ENCODE measurements around the gene C14orf180. TPM values are rescaled to one million over a fixed set of nuclear protein-coding genes. Genes with fewer than 3 reads are reported as not detected.
A peak's percentile ranks its signal among the peaks of the same experiment; 100 is the strongest.
"Not testable (repeated sequence)": the region's sequence is repeated elsewhere in the genome, so short reads cannot be mapped to it uniquely, and the experiment has no call there.

The C14orf180 gene
- total RNA-seq, 1 donor from 2014 or later: not detected

DNA sequence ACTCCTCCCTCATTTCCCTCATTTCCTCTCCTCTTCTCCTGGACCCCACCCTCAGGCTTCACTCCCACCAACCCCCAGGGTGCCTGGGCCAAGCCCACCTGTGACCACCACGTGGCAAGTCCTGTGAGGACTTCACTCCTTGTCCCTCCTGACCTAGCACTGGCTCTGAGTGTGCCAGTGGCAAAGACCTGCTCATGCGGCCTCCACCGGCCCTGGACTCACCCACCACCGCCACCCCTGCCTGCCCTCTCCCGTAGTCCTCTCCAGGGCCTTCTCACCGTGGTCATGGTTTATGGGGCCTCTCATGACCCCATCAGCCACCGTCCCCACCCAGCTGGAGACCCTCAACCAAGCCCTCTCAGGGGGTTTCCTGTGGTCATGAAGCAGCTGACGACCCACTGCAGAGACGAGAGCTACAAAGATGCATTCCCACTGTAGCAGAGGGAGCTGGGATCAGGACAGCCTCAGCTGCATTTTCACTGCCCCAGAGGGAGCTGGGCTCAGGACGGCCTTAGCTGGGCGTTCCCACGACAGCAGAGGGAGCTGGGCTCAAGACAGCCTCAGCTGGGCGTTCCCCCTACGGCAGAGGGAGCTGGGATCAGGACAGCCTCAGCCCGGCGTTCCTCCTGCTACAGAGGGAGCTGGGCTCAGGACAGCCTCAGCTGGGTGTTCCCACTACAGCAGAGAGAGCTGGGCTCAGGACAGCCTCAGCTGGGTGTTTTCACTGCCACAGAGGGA lies 3.2 kb upstream of the C14orf180 start:
- FAIRE-seq (no peak), DNase-seq (ENCODE audit: low spot score in 2 of 2) (no peak)

DNA sequence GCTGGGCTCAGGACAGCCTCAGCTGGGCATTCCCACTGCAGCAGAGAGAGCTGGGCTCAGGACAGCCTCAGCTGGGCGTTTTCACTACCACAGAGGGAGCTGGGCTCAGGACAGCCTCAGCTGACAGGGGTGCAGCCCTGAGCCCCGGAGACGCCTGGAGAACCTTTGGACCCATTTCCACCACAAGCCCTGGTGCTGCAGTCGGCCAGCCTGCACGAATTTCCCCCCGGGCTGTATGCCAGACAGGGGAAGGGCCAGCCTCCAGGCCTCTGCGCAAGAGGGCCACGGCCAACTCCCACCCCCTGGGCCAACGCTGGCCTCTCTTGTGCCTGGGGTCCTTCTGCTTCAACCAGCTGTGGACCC lies 2.6 kb upstream of the C14orf180 start:
- FAIRE-seq (no peak), DNase-seq (ENCODE audit: low spot score in 2 of 2) (no peak)

DNA sequence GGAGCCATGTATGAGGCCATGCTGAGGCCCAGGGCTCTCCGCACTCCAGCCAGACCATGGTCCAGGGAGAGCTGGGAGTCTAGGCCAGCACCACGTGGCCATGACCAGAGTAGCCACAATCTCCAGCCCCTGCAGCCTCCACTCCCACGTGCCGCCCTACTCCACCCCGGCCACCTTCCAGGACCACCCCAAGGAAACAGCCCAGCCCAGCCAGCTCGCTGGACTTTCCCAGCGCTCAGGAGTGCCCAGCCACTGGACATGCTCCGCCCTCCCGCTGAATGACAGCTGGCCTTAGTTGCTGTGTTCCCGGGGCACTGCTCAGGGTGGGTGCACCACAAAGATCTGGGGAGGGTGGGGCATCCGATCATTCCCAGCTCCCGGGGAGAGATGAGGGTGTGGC lies 2.1 kb upstream of the C14orf180 start:
- DNase-seq (ENCODE audit: low spot score in 2 of 2): no peak
- no peak for FAIRE-seq

DNA sequence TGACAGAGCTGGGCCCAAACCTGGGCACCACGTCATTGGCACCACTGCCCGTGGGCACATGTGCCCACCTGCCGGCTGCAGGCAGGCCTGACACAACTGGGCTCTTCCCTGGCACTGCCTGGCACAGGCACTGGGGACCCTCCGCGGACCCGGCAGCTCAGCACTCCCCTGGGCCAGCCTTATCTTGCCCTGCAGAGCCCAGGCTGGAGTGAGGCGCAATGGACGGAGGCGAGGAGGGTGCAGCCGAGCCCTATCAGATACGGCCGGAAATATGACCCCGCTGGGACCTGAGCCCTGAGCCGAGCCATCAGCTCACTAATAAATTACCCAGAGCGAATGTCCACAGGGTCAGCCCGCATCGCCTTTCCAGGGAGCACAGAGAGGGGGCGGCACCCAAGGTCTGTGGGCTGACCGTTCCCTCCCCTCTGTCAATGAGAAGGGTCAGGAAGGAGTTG lies 1.7 kb upstream of the C14orf180 start:
- no peak for FAIRE-seq
- DNase-seq (ENCODE audit: low spot score in 2 of 2): no peak

DNA sequence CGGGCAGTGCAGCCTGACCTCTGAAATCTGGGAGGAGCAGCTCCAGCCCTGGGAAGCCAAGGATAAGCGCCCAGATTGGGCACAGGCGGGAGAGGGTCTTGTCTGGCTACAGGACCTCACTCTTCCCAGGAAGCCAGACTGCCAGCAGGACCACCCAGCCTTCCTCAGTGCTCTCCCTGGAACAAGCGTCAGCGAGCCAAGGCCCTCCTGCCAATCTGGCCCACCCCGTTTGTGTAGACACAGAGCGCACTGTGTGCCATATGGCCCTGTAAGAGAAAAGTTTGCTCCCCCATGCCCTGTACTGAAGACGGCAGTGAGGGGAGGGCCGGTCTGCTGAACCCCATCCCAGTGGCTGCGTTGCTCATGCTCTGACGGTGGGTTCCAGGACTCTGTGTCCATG lies 1.2 kb upstream of the C14orf180 start:
- no peak for DNase-seq (ENCODE audit: low spot score in 2 of 2)
- FAIRE-seq: no peak

DNA sequence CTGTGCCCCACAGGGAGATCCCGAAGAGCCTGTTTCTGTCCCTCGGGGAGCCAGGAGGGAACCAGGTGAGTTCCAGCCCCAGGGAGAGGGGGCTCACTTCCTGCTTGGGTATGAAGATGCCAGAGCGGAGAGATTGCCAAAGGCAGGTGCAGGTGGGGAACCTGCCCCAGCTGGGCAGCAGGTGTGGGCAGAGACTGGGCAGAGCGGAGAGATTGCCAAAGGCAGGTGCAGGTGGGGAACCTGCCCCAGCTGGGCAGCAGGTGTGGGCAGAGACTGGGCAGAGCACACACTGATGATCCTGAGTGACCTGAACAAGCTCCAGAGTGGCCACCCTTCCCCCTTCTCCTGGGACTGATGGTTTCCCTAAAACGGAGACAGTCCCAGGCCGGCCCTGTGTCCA lies 375 bp downstream of the C14orf180 start:
- FAIRE-seq; DNase-seq (ENCODE audit: low spot score in 2 of 2): not testable (repeated sequence)

DNA sequence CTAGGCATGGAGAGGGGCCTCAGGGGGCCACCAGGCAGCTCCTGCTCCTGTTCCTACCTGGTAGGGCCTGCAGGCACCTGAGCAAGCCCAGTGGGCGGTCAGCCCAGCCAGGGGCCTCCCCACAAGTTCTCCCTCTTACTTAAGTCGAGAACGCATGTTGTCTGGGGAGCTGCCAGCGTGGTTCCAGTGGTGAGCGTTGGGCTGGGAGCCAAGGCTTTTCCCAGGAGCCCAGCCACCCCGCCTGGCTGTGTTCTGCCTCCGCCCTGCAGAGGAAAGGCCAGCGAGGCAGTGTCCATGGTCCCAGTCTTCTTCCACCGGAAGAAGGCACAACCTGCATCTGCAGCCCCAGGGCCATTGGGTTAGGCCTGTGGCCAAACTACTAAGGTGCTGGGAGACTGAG lies 1.4 kb downstream of the C14orf180 start:
- no peak for DNase-seq (ENCODE audit: low spot score in 2 of 2)
- FAIRE-seq: no peak

DNA sequence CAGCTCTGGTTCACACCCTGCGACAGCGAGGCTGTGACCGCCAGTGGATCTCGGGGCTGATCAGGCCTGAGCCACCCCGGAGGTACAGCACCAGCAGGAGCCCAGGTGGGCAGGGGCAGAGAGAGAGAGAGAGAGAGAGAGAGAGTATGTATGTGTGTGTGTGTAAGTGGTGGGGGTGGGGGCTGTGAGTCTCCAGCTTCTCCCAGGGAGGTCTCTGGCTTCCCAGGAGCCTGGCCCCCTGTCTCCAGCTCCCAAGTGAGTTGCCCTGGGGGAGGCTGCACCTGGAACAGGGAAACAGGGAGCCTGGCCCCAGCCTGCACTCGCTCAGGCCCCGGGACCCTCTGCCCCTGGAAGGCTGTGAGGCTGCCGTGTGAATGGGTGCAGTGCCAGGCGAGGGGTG lies 2.0 kb downstream of the C14orf180 start:
- DNase-seq (ENCODE audit: low spot score in 2 of 2): no peak
- no peak for FAIRE-seq

DNA sequence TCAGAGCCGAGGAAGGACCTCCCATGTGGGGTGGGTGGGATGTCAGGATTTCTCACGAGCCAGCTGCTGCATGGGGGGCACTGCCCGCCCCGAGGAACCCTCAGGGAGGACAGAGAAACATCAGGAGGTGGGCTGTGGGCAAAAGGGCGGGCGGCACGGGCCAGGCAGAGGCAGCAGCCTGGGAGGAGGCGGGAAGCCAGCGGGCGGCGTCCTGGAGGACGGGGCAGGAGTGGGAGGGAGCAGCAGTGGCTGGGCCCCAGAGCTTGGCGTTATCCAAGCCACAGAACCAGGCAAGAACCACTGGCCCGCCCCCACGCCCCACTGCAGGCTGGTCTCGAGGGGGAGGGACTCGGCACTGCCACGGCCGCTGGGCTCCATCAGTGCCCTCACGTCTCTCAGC lies 2.4 kb downstream of the C14orf180 start:
- FAIRE-seq (no peak), DNase-seq (ENCODE audit: low spot score in 2 of 2) (no peak)

DNA sequence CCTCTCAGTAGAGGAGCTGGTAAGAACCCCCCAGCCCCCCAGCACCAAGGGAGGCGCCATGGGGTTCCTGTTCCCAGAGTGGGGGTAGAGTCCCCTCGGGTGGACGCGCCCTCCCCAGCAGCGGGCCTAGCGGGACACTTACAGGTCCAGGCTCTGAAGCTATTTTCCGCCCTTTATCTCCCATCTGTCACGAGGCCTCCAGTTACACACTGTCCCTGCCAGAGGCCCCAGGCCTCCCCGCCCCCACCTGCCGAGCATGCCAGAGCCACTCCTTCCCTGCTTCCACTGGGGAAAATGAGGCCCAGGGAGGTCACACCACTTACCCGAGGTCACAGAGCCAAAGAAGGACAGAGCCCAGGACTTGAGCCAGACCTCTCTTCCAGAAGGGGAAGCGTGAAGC lies 3.1 kb downstream of the C14orf180 start:
- DNase-seq (ENCODE audit: low spot score in 2 of 2) (no peak), FAIRE-seq (no peak)

DNA sequence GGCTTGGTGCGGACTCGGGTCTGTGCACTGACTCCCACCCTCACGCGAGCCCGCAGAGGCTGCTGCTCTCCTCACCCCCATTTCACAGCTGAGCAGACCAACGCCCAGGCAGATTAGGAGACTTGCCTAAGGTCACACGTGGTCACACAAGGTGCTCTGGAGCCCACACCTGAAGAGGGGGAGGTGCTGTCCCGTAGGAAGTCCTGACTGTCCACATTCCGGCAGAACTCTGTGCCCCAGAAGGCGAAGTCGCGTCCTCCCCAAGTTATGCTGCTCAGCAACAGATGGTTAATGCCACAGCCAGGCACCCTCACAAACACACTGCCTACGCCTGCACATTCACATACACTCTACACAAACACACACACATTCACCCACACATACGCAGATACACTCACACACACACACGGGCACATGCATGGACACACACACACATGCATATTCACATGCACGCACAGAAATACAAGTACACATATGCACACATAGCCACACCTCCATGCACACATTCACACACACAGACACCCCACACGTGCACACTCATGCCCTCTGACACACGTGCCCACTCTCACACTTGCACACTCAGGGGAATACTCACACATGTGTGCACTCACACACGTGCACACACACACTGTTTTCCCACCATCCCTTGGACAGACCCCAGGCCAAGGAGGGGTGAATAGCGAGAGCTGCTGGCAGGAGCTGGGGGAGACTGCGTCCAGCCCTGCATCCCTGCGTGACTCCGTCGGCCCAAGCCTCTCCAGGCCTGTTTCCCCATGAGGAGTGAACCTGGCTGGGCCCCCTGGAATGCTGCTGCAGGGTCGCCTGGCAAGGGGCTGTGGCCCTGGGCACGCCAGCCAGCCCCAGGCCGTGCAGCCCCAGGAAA lies 4.1 kb downstream of the C14orf180 start:
- DNase-seq (ENCODE audit: low spot score in 2 of 2): no peak
- no peak for FAIRE-seq

DNA sequence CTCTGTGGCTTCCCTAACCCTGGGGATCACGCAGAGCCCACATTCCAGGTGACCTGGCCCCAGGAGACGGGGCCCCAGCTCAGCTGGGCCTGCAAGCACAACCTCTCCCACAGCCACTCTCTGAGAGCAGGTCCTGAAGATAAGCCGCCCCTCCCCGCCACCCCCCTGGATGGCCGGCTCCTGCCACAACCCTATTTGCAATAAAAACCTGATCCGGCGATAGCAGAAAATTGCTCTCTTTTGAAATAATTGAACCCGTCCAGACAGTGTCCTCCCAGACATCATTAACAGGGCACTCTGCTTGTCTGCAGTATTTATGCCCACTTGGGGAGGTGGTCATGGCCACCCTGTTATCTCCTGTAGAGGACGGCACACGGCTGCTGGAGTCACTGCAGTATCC lies 5.0 kb downstream of the C14orf180 start:
- DNase-seq (ENCODE audit: low spot score in 2 of 2) (no peak), FAIRE-seq (no peak)

DNA sequence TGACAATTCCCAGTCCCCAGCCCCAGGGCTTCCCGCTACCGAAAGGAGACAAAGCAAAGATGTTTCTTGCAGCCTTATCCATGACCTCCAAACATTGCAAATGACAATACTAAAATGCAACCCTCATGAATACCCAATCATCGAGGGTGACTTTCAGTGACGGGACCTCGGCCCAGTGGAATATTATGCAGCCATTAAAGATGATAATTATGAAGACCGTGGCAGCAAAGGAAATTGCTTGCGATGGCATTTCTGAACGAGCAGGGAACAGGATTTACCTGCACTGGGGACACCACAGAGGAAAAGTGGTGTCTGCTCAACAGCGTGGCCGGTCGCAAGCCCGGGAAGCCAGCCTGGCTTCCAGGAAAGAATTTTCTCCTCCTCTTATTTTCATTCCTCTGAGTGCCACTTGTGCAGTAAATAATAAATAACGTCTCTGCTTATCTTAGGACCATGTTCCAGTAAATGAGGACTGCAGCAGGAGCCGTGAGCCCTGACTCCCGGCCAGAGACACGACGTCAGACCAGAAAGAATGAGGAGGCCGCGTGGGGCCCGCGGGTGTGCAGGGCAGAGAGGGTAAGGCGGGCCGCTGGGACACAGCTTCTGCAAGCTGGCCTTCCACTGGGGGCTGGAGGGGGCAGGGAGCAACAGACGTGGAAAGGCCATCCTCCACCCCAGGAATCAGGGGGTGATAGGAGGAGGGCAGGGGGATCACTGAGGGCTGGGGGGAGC lies 6.6 kb downstream of the C14orf180 start:
- DNase-seq (ENCODE audit: low spot score in 2 of 2) (no peak), FAIRE-seq (no peak)

DNA sequence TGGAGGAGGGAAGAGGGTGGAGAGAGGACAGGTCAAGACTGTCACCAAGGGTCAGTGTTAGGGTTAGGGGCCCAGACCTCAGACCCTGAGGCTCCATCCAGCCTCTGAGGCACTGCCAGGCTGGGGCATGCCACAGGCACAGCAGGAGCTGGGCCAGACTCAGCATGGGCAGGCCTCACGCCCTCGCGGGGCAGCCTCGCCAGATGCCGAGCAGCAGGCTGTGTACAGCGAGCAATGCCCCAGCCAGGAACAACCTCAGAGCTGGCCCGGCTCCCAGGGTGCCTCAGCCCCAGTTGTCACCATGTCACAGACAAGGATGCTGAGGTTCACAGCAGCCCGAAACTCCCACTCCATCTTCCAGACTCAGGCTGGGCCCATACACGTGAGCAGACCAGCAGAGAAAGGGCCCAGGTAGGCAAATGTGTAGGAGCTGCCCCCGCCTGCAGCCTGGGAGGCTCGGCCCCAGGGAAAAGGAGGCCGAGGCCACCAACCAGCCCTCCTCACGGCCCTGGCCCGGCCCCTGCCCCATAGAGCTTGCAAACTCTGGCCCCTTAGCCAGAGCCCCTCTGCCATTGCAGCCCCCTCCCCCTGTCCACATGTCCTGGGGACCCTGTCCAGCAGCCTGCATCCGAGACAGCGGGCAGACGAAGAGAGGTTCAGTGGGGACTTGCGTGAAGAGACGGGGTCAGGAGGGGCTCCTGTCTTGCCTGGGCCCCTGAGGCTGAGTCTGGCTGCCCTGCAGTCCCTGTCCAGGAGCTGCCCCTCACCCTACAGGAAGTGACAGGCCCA lies 7.5 kb downstream of the C14orf180 start:
- DNase-seq (ENCODE audit: low spot score in 2 of 2) (peak; percentile 61 to 62), FAIRE-seq (no peak)

DNA sequence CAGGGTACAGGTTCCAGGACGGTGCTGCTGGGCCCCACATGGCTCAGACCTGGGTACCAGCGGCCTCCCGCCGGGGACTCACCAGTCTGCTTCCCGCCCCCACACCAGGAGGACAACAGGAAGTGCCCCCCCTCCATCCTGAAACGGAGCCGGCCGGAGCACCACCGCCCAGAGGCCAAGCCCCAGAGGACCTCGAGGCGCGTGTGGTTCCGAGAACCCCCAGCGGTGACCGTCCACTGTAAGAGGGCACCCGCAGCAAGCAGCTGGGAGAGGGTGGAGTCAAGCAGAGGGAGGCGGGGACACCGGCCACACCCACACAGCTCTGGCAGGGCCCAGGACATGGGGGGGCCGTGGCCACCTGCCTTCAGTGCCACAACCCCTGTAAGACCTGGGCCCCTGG lies 8.1 kb downstream of the C14orf180 start:
- no peak for FAIRE-seq
- no peak for DNase-seq (ENCODE audit: low spot score in 2 of 2)

DNA sequence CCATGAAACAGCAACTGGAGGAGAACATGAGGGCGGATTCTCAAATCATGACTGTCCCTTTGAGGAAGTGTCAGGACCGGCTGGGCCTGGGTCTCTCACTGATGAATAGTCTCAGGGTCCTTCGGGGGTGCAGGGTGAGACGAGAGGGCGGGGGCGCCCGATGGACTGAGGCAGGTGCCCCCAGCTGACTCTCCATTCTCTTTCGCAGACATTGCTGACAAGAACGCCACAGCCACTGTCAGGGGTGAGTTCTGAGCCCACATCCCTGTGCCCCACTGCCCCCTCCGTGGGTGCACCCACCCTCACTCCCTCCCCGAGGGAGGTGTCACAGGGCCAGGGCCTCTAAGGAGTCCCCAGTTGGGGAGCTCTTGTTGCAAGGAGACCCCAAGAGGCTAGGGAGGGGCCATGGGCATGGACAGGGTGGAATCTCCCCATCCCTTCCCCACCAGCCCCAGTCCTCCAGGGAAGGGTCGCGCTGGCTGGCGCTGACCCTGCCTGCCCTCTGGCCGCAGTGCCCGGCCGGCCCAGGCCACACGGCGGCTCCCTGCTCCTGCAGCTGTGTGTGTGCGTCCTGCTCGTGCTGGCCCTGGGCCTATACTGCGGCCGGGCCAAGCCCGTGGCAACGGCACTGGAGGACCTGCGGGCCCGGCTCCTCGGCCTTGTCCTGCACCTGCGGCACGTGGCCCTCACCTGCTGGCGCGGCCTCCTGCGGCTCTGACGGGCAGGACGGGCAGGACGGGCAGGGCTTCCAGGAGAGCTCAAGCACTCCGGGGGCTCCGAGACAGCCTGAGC lies 8.7 kb downstream of the C14orf180 start:
- DNase-seq (ENCODE audit: low spot score in 2 of 2) (peak; percentile 54 to 71), FAIRE-seq (no peak)

DNA sequence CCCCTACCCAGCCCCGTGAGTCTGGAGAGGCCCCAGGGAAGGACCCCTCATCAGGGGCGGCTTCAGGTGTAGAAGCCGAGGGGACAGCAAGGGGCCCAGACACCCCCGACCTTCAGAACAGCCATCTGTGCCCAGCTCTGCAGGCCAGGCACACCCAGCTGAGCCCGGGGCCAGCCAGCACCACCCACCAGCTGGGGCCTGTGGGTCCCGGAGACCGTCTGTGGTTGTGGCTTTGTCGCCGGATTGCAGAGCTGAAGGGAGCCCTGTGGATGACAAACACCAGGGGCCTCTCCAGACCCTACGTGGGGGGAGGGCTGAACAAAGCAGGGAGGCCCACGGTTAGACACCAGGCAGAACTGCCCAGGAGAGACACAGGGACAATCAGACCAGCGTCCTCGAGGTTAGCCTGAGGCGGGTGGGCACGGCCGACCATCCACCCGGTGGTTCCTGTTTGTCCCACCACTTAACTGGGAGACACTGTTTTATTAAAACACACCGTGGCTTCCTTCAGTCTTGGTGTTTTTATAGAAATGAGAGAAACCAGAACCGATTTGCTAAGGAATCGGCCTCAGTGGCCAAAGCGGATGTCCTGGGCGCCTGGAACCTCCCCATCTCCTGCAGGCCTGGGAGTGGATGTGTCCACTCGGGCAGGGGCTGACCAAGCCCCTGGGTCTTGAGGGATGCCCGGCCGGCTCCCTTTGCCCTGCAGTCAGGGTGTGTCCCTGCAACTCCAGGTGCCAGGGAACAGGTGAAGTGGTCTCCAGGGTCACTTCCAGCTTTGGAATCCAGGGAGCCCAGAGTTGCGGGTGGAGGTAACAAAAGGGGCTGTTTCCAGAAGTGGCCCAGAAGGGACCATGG lies 10.0 kb downstream of the C14orf180 start:
- no peak for FAIRE-seq
- DNase-seq (ENCODE audit: low spot score in 2 of 2): no peak

DNA sequence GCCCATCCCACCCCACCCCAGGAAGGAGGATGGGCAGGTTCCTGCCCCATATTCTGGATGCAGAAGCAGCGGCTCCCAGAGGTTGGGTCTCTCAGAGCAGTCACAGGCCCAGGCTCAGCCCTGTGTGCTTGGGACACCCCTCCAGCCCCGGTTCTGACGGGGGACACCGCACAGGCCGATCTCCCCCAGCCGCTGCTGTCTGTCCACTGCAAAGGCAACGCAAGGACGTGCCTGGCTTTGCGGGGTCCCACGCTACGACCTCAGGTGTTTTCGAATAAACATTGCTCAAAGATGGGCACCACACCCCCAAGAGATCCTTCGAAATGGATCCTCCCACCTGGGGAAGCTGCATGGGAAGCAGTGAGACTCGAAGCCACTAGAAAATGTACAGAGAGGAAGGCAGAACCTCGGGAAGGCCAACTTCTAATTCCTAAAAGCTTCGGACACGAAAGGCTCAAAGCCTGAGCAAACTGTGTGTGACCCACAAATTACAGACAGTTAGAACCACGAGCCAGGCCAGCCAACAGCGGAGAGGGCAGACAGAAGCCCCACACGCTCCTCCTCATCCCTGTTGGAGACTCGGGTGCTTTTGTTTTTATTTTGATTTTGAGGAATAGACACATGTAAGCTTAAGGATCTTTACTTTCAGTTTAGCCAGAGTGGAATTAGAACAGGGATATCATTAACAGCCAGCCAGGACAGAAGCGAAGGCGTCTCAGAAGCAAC lies 10.8 kb downstream of the C14orf180 start:
- no peak for DNase-seq (ENCODE audit: low spot score in 2 of 2)
- no peak for FAIRE-seq
